Activated T-cell treated with anti-CD3 and anti-CD28 coated beads, Interleukin-2, amount 50 U/mL, for 4 hours (primary cell): ENCODE results near the gene ACO1. TPM values are rescaled to one million over a fixed set of nuclear protein-coding genes. Genes with fewer than 3 reads are reported as not detected.
A peak's percentile ranks its signal among the peaks of the same experiment; 100 is the strongest.

Source experiments
- ATAC-seq, 2 donors: fragments of 200-7000 bp; cut with Tn5 transposase; one replicate each; pipeline ENCODE4 v1.10.0; 2021
- DNase-seq: peaks from one replicate; pipeline ENCODE4 v3.0.0-alpha.2; 2020
- H3K27me3 Mint-ChIP-seq: one replicate; pipeline ENCODE4 v1.8.0; 2021; ENCODE audit warnings: low read depth, mixed read lengths
- H3K36me3 Mint-ChIP-seq: one replicate; pipeline ENCODE4 v1.8.0; 2022; ENCODE audit warnings: mixed read lengths; ENCODE audit not compliant: insufficient read depth
- H3K4me1 Mint-ChIP-seq: one replicate; pipeline ENCODE4 v1.8.0; 2021; ENCODE audit warnings: low read depth, mixed read lengths
- H3K4me3 Mint-ChIP-seq: one replicate; pipeline ENCODE4 v1.8.0; 2021; ENCODE audit warnings: mild to moderate bottlenecking, moderate library complexity, mixed read lengths
- H3K9me3 Mint-ChIP-seq: one replicate; pipeline ENCODE4 v1.8.0; 2021; ENCODE audit warnings: mixed read lengths
- total RNA-seq, 3 donors: library from RNA; stranded (reverse); gene quantifications; one replicate each; pipeline ENCODE4 v1.2.1, GENCODE V29; 2021

The ACO1 gene
- total RNA-seq, 3 donors from 2014 or later: 5.5 to 6.3 (median 6.2) TPM

DNA sequence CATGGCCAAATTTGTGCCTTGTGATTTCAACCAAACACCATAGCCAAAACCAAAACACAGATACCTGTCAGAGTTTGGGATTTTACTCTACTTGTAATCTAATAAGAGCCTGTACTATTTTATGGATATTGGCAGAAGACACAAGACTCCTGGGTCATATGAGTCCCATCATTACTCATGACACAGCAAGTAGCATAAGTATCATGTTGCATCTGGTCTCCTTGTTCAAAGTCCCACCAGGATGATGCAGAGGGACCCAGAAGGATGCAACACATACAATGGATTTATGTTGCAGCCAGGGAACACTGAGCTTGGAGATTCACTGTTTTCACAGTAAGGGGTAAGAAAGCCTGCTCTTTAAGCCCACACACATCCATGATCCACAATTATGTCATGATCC is 13.2 kb upstream of the ACO1 start:
- Mint-ChIP-seq H3K27me3 (peaks cover 2% of the 10 kb centered on the region), H3K4me1 (no peaks in the 10 kb centered on the region), H3K9me3 (peaks cover 4% of the 10 kb centered on the region), H3K4me3 (no peak overlapping the region), H3K36me3 (no peaks in the 10 kb centered on the region)
- DNase-seq (no peak), ATAC-seq (no peak)

DNA sequence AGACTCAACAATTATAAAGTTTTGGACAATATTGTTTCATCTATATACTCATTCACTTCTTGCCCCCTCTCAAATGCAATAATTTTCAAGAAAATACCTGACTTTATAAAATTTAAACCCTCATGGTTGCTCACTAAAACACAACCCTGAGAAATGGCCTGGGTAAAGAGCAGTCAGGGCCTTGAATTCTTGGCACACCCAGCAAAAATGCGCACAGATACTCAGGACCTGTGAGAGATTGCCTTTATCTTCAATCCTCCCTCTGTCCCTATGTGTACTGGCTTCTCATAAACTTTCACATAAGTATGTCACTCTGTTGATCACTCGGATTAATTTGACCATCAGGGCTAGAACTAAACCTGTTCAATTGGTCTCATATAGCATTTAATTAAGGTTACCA is 12.8 kb upstream of the ACO1 start:
- Mint-ChIP-seq H3K4me1 (no peaks in the 10 kb centered on the region), H3K9me3 (peaks cover 4% of the 10 kb centered on the region), H3K27me3 (peaks cover 2% of the 10 kb centered on the region), H3K4me3 (no peak overlapping the region), H3K36me3 (no peaks in the 10 kb centered on the region)
- ATAC-seq (no peak), DNase-seq (no peak)

DNA sequence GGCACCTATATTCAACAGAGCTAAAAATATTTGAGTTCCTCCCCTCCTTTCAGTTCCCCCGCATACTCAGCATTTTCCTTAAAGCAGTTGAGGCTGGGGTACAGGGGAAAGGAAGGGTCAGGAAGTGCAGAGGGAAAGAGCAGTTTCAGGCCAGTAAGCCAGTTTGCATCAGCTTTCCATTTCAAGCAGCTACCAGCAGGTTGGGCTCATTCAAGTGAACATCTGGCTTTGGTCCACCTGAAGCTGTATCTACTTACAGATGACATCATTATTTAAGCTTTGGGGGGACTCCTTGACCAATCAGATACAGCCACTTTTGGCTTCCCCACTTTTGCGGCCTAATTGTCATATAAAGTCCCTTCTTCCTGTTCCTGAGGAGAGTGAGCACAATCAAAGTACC is 8.2 kb upstream of the ACO1 start:
- Mint-ChIP-seq H3K27me3 (peaks cover 9% of the 10 kb centered on the region), H3K9me3 (no peaks in the 10 kb centered on the region), H3K4me3 (no peak overlapping the region), H3K4me1 (peaks cover 9% of the 10 kb centered on the region), H3K36me3 (no peaks in the 10 kb centered on the region)
- DNase-seq (no peak), ATAC-seq (no peak)

DNA sequence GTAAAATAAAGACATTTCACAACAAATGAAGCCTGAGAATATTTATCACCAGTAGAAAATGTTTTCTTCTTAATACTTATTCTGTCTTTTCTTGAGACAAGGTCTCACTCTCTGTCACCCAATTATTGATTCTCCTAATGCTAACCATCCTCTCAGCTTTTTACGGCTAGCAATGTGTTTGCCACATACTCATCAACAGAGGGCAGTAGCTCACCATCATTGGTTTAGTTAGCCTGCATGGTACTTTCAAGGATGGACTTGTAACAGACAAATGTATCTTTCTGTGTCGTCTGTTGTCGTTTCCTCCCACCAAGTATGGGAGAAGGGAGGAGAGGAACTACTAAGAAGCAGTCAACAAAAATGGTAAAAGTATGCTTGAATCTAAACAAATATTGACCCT is 5.9 kb upstream of the ACO1 start:
- H3K9me3 Mint-ChIP-seq: no peaks in the 10 kb centered on the region
- H3K27me3 Mint-ChIP-seq: peaks cover 16% of the 10 kb centered on the region
- peak; percentile 11 for DNase-seq
- peak; percentile 67 to 71 for ATAC-seq
- peak overlapping the region; percentile 32 for H3K4me3 Mint-ChIP-seq
- H3K36me3 Mint-ChIP-seq: no peaks in the 10 kb centered on the region
- peaks cover 10% of the 10 kb centered on the region for H3K4me1 Mint-ChIP-seq

DNA sequence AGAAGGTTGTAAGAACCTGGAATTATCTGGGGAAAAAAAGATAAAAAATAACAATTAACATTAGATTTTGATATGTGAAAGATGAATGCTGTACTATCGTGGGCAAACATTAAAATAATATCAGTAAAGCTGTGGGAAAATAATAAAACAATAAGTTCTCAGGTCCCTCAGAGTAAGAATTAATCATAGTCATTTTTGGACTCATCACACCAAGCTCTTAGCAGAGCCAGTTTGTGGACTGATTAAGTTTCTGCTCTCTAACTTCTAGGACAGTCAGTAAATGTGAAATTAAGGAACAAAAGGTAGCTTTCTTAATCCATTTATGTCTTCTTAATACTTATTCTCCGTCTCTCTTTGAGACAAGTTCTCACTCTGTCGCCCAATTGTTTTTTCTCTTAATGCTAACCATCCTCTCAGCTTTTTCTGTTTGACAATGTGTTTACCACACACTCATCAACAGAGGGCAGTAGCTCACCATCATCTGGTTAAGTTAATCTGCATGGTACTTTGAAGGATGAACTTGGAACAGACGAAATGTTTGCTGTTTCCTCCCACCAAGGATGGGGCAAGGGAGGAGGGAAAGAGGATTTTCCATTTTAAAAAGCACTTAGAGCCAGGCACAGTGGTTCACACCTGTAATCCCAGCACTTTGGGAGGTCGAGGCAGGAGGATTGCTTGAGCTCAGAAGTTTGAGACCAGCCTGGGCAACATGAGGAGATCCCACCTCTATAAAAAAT is 5.3 kb upstream of the ACO1 start:
- peaks cover 13% of the 10 kb centered on the region for H3K4me1 Mint-ChIP-seq
- peaks cover 14% of the 10 kb centered on the region for H3K27me3 Mint-ChIP-seq
- DNase-seq (peak; percentile 24), ATAC-seq (peak; percentile 81 to 82)
- no peaks in the 10 kb centered on the region for H3K36me3 Mint-ChIP-seq
- no peaks in the 10 kb centered on the region for H3K9me3 Mint-ChIP-seq
- H3K4me3 Mint-ChIP-seq: peak overlapping the region; percentile 32

DNA sequence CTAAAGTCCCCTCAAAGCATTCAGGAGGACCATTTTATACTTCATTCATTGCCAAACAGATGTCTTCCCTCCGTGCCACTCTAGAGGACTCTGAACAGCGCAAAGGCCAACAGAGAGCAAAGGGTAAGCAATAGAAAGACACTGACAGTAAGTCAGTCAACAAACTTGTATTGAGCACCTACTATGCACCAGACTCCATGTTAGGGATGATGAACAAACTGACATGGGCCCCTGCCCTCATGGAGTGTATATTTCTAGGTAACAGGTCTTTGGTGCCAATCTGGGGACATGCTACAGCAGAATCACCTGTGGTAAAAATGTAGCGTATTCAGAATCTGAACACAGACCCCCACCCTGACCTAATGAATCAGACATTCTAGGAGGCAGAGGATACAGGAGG is 3.5 kb upstream of the ACO1 start:
- no peaks in the 10 kb centered on the region for H3K36me3 Mint-ChIP-seq
- peaks cover 20% of the 10 kb centered on the region for H3K4me1 Mint-ChIP-seq
- DNase-seq: no peak
- no peak overlapping the region for H3K4me3 Mint-ChIP-seq
- ATAC-seq: no peak
- no peaks in the 10 kb centered on the region for H3K9me3 Mint-ChIP-seq
- peaks cover 14% of the 10 kb centered on the region for H3K27me3 Mint-ChIP-seq

DNA sequence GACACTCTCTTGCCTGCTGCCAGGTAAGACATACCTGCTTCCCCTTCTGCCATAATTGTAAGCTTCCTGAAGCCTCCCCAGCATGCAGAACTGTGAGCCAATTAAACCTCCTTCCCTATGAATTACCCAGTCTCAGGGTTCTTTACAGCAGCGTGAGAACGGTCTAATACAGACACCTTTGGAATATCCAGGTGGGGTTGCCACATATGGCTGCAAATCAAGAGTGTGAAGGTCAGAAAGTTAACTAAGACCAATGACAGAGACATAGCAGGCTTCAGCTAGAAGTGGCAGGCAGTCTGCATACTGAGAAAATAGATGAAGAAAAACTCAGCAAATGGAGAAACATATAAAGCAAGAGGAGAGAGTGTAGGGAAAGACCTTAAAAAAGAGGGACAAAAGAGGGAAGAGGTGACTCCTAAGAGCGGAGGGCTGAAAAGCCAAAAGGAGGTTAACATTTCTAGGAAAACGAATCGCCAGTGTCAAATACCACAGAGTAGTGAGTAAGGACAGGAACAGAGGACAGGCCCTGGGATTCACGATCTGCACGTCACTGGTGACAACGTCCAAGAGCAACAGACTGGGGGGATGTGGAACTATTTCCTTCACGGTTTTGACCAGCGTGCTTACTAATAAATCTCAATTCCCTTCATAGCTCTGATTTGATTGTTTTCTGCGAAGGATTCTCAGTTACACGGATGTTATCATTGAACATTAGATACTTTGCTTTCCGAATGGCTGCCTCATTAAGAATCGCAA is 1.7 kb upstream of the ACO1 start:
- Mint-ChIP-seq H3K27me3 (peaks cover 14% of the 10 kb centered on the region), H3K4me1 (peaks cover 20% of the 10 kb centered on the region), H3K9me3 (no peaks in the 10 kb centered on the region), H3K36me3 (no peaks in the 10 kb centered on the region), H3K4me3 (no peak overlapping the region)
- DNase-seq (no peak), ATAC-seq (no peak)

DNA sequence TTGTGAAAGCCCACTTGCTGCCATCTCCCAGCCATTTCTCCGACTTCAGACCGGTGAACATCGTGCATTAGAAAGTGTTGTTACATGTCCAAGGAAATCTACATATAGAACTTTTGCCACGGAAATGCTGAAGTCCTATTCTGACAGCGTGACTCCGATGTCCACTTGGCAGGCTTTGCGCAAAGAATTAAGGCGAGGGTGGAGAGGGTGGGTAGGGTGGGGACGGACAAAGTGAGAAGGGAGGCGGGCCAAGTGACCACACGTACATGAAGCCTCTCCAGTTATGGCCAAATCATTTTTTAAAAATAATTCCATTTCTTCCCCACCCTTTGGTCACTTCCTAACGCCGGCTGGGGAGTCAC is 460 bp upstream of the ACO1 start:
- Mint-ChIP-seq H3K36me3 (no peaks in the 10 kb centered on the region), H3K9me3 (no peaks in the 10 kb centered on the region), H3K4me1 (peaks cover 15% of the 10 kb centered on the region), H3K27me3 (peaks cover 14% of the 10 kb centered on the region), H3K4me3 (peak overlapping the region; percentile 74)
- DNase-seq: no peak
- no peak for ATAC-seq

DNA sequence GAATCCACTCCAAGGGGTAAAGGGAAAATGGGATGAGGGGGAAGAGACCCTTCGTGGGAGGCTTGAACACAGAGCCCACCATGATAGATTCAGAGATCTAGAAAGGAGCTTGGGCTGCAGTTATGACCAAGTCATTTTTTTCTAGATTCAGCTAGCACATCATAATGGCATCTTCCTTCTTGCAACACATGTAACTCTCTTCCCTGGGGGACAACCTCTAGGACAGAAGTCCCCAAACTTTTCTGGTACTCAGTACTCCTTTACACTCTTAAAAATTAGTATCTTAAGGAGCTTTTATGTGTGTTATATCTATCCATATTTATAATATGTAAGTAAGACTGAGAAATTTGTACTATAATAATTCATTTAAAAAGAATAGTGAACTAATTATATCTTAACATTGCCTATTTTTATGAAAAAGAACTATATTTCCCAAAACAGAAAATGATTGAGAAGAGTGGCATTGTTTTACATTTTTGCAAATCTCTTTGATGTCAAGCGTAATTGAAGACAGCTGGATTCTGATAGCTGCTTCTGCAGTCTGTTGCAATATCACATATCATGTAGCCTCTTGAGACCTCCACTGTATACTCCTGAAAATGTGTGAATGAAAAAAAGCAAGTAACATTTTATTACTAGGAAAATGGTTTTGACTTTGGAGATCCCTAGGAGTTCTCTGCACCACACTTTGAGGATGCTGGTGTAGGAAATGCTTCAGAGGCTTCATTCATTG is 875 bp downstream of the ACO1 start:
- H3K4me1 Mint-ChIP-seq: peaks cover 10% of the 10 kb centered on the region
- no peaks in the 10 kb centered on the region for H3K36me3 Mint-ChIP-seq
- ATAC-seq (no peak), DNase-seq (no peak)
- H3K27me3 Mint-ChIP-seq: peaks cover 10% of the 10 kb centered on the region
- peak overlapping the region; percentile 82 for H3K4me3 Mint-ChIP-seq
- no peaks in the 10 kb centered on the region for H3K9me3 Mint-ChIP-seq

DNA sequence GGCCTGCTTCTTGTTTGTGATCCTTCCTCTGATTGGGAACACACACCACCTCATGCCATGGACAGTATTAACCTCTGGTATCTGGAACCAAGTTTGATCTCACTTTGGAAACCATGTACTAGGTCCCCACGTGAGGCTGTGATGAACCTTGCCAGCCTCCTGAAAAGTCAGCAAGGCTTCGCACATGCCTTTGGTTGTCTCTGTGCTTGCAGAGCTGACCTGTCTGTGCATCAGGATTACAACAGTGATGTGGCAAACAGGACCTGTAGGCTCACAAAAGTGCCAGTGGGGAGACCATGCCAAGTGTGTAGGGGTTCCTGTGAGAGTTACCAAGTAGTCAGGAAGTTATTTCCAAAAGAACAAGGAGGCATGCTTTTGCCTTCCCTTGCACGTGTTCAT is 1.4 kb downstream of the ACO1 start:
- DNase-seq (no peak), ATAC-seq (no peak)
- peaks cover 10% of the 10 kb centered on the region for H3K4me1 Mint-ChIP-seq
- no peaks in the 10 kb centered on the region for H3K9me3 Mint-ChIP-seq
- no peak overlapping the region for H3K4me3 Mint-ChIP-seq
- H3K27me3 Mint-ChIP-seq: peaks cover 7% of the 10 kb centered on the region
- no peaks in the 10 kb centered on the region for H3K36me3 Mint-ChIP-seq

DNA sequence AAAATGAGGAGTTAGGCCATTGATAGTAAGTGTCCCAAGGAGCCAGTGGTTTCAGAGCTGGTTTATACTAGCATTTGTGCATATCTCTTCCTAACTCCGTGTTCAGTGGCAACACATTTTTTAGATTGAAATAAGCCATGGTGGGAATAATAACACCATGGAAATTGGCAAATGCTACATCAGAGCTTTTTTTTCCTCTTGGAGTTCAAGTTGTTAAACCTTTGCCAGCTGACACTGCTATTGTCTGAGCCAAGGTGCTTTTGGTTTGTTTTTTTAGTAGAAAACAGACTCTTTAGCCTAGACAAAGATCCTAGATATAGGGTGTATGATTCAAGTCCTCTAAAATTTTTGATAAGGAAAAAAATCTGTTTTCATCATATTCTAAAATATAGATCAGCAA is 2.8 kb downstream of the ACO1 start:
- Mint-ChIP-seq H3K27me3 (peaks cover 2% of the 10 kb centered on the region), H3K9me3 (no peaks in the 10 kb centered on the region), H3K36me3 (no peaks in the 10 kb centered on the region), H3K4me3 (no peak overlapping the region), H3K4me1 (peaks cover 10% of the 10 kb centered on the region)
- ATAC-seq: no peak
- DNase-seq: no peak

DNA sequence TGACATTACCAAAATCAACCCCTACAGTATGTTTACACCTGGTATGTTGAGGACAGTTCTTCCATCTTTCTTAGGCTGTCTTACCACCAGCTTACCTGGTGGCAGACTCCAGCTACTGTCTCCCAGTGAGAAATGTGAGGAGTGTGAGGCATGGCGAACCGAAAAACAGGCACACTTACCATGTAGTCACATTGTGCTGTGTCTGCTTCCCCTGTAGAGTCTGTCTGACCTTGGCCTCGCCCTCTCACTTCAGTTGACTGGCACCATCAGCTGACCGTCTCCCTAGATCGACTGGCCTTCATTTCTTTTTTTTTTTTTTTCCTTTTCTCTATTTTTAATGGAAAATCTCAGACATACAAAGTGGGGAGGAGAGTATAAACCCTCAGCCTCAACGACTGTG is 4.9 kb downstream of the ACO1 start:
- DNase-seq: no peak
- Mint-ChIP-seq H3K4me1 (peaks cover 6% of the 10 kb centered on the region), H3K4me3 (no peak overlapping the region), H3K27me3 (no peaks in the 10 kb centered on the region), H3K36me3 (peaks cover 2% of the 10 kb centered on the region), H3K9me3 (no peaks in the 10 kb centered on the region)
- ATAC-seq: no peak

DNA sequence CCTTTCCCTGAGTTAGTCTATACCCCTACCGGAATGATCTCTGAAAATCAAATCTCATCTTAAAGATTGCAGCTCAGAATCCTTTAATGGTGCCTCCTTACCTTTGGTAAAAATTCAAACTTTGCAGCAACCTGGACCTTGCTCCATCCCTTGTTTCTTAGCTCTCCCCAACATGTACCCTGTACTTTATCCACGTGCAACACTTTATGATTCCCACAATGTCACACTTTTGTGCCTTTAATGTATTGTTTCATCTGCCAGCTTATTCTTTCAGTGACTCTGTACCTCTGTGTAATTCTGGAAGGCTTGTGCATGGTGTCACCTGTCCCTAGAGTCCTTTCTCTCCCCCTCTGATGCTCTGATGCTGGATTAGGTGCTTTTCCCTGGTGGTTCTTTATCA is 9.5 kb downstream of the ACO1 start:
- Mint-ChIP-seq H3K27me3 (no peaks in the 10 kb centered on the region), H3K36me3 (peaks cover 2% of the 10 kb centered on the region), H3K4me3 (no peak overlapping the region), H3K4me1 (no peaks in the 10 kb centered on the region), H3K9me3 (no peaks in the 10 kb centered on the region)
- ATAC-seq (no peak), DNase-seq (no peak)

DNA sequence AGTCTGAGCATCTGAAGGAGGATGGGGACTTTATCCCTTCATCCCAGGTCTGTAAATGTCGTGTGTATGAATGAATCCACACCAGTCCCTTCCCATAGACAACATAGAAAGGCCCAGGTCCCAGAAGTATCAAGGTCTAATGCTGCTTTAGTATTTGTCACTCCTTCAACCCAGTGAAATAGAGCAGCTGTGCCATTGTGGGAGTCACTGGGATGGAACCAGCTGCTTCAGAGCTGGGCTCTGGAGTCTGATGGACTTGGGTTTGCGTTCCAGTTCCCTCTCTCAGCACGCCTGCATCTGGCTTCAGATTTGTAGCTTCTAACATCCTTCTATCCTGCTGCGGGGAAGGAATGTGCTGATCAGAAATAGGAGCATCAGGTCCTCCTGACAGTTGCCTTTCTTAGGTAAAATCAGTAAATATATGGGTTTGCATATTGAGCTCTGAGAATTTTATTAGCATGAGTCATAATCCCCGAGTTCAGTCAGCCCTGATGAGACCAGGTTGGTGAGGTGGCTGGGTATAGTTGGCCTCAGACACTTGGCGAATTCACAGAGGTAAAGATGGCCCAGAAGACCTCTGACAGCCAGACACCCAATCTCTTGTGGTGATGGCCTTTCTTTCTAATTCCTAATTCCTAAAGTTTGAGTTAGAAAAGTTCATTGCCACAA is 10.1 kb downstream of the ACO1 start:
- DNase-seq (no peak), ATAC-seq (no peak)
- H3K9me3 Mint-ChIP-seq: no peaks in the 10 kb centered on the region
- H3K36me3 Mint-ChIP-seq: peaks cover 2% of the 10 kb centered on the region
- no peaks in the 10 kb centered on the region for H3K27me3 Mint-ChIP-seq
- no peaks in the 10 kb centered on the region for H3K4me1 Mint-ChIP-seq
- no peak overlapping the region for H3K4me3 Mint-ChIP-seq
